ENCODE data around the gene KSR1. TPM values are rescaled to one million over a fixed set of nuclear protein-coding genes. Genes with fewer than 3 reads are reported as not detected.

Gene KSR1
- total RNA-seq, 1 experiment from 2014 or later = 88.9 TPM

DNA sequence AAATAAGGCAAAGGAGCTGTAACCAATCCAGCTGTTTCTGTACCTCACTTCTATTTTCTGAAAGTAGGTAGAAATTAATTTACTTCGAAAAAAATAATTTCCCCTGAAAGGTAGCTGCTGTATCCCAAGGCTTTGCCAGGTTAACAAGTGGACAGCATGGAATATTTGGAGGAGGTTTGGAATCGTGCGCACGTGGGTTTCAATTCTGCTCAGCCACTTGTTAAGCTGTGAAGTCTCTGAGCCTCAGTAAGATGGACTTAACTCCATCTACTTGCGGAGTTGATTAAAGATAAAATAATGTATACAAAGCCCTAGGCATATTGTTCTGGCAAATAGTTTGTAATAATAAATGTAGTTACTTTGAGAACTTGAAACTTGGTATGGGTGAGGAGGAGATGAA is 117.3 kb downstream of the KSR1 start:
- Histone ChIP-seq H3K36me3 (ENCODE audit: control insufficient read depth, insufficient read depth, low read length) (no peaks in the 10 kb centered on the region), H3K9me3 (no peaks in the 10 kb centered on the region), H3K4me3 (ENCODE audit: low read depth, low read length) (no peak overlapping the region), H3K27me3 (replicated peaks; ENCODE audit: control insufficient read depth, insufficient read depth, low read length) (no peaks in the 10 kb centered on the region), H3K4me1 (peaks cover 86% of the 10 kb centered on the region)
- no peaks in the 10 kb centered on the region for H3K27me3 Mint-ChIP-seq (ENCODE audit: insufficient read depth, unreplicated experiment)
- TF ChIP-seq, protein P1, sequence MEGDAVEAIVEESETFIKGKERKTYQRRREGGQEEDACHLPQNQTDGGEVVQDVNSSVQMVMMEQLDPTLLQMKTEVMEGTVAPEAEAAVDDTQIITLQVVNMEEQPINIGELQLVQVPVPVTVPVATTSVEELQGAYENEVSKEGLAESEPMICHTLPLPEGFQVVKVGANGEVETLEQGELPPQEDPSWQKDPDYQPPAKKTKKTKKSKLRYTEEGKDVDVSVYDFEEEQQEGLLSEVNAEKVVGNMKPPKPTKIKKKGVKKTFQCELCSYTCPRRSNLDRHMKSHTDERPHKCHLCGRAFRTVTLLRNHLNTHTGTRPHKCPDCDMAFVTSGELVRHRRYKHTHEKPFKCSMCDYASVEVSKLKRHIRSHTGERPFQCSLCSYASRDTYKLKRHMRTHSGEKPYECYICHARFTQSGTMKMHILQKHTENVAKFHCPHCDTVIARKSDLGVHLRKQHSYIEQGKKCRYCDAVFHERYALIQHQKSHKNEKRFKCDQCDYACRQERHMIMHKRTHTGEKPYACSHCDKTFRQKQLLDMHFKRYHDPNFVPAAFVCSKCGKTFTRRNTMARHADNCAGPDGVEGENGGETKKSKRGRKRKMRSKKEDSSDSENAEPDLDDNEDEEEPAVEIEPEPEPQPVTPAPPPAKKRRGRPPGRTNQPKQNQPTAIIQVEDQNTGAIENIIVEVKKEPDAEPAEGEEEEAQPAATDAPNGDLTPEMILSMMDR (IDR thresholded peaks at IDR 0.05; ENCODE audit: insufficient read depth in 1 of 2, low read depth in 1 of 2, low read length in 1 of 2, severe bottlenecking in 1 of 2, unreplicated experiment in 1 of 2) = no peak
- POLR2A ChIA-PET = no interaction called here
- no TSS peak for BruUV-seq (replicated peaks)
- H3K36me3 Mint-ChIP-seq (ENCODE audit: insufficient read depth, unreplicated experiment) = peaks cover 15% of the 10 kb centered on the region
- H3K27ac Mint-ChIP-seq (ENCODE audit: unreplicated experiment) = peak overlapping the region; percentile 54
- no peak for DNase-seq
- intact Hi-C loops (cut with micrococcal nuclease; ENCODE audit: unreplicated experiment) = loop anchor here (5.0 kb wide), 1 partner anchor 36 kb away; no protein-coding TSS in a partner anchor
- peaks cover 76% of the 10 kb centered on the region for H3K4me1 Mint-ChIP-seq (ENCODE audit: low read depth, unreplicated experiment)
- CTCF ChIA-PET = interaction anchor here (0.6 to 1.3 kb wide), 2 partner anchors 10 to 79 kb away, joined by 4 read pairs; no protein-coding TSS in a partner anchor
- no peaks in the 10 kb centered on the region for H3K9me3 Mint-ChIP-seq (ENCODE audit: unreplicated experiment)
- no peak overlapping the region for H3K4me3 Mint-ChIP-seq (ENCODE audit: unreplicated experiment)

DNA sequence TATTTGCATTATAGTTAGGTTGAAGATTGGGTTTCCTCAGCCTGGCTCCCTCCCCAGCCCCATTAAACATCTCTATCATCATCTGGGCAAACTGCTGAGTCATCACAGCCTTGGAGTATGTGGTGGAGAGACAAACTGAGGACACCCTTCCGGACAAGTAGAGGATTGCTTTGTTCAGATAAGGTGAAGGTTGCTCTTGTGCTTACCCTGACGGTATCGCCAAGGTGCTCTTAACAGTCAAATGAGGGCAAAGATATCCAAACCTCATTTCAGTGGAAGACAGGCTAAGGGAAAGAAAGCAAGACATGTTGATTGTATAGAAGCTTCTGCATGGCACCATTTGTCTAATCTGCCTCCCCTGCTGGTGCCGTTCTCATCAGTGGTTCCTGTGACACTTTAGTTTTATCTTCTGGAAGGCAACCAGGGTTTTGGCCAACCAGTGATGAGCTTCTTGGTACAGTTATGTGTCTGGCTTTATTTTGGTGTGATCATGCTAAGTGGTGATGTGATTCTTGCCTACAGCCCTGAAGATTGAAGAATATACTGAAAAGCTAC is 117.8 kb downstream of the KSR1 start:
- no TSS peak for BruUV-seq (replicated peaks)
- H3K36me3 ChIP-seq (ENCODE audit: control insufficient read depth, insufficient read depth, low read length) = no peaks in the 10 kb centered on the region
- Mint-ChIP-seq H3K4me3 (ENCODE audit: unreplicated experiment) (no peak overlapping the region), H3K36me3 (ENCODE audit: insufficient read depth, unreplicated experiment) (peaks cover 15% of the 10 kb centered on the region), H3K4me1 (ENCODE audit: low read depth, unreplicated experiment) (peaks cover 76% of the 10 kb centered on the region), H3K27ac (ENCODE audit: unreplicated experiment) (peak overlapping the region; percentile 54), H3K27me3 (ENCODE audit: insufficient read depth, unreplicated experiment) (no peaks in the 10 kb centered on the region), H3K9me3 (ENCODE audit: unreplicated experiment) (no peaks in the 10 kb centered on the region)
- no peaks in the 10 kb centered on the region for H3K27me3 ChIP-seq (replicated peaks; ENCODE audit: control insufficient read depth, insufficient read depth, low read length)
- H3K4me1 ChIP-seq = peaks cover 86% of the 10 kb centered on the region
- no peak overlapping the region for H3K4me3 ChIP-seq (ENCODE audit: low read depth, low read length)
- no peak for DNase-seq
- ChIA-PET CTCF (interaction anchor here (1.3 kb wide), 1 partner anchor 11 kb away, joined by 4 read pairs; no protein-coding TSS in a partner anchor), POLR2A (no interaction called here)
- intact Hi-C loops (cut with micrococcal nuclease; ENCODE audit: unreplicated experiment) = loop anchor here (1.0 to 5.0 kb wide), 2 partner anchors 13 to 37 kb away; no protein-coding TSS in a partner anchor
- H3K9me3 ChIP-seq = no peaks in the 10 kb centered on the region
- TF ChIP-seq, protein P1 (IDR thresholded peaks at IDR 0.05; ENCODE audit: insufficient read depth in 1 of 2, low read depth in 1 of 2, low read length in 1 of 2, severe bottlenecking in 1 of 2, unreplicated experiment in 1 of 2) = no peak

DNA sequence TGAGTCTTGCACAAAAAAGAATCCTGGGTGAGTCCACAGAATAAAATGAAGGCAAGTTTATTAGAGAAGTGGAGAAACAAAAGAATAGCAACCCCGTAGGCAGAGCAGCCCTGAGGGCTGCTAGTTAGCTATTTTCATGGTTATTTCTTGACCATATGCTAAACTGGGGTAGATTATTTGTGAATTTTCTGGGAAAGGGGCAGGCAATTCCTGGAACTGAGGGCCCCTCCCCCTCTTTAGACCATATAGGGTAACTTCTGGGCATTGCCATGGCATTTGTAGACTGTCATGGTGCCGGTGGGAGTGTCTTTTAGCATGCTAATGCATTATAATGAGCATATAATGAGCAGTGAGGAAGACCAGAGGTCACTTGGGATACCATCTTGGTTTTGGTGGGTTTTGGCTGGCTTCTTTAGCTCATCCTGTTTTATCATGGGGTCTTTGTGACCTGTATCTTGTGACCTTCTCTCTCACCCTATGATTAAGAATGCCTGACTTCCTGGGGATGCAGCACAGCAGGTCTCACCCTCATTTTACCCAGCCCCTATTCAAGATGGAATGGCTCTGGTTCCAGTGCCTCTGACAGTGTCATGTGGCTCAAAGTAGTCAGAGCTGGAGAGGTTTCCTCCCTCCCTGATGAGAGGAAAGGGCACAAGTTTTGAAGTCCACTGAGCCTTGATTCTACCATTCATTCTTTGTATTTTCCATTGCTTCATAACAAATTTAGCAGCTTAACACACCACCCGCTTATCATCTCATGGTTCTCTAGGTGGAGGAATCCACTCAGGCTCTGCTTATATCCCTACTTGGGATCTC is 119.1 kb downstream of the KSR1 start:
- CTCF ChIA-PET = interaction anchor here (1.1 kb wide), 1 partner anchor 11 kb away, joined by 5 read pairs; no protein-coding TSS in a partner anchor
- TF ChIP-seq, protein P1 (IDR thresholded peaks at IDR 0.05; ENCODE audit: insufficient read depth in 1 of 2, low read depth in 1 of 2, low read length in 1 of 2, severe bottlenecking in 1 of 2, unreplicated experiment in 1 of 2) = no peak
- no TSS peak for BruUV-seq (replicated peaks)
- Mint-ChIP-seq H3K36me3 (ENCODE audit: insufficient read depth, unreplicated experiment) (peaks cover 10% of the 10 kb centered on the region), H3K27me3 (ENCODE audit: insufficient read depth, unreplicated experiment) (no peaks in the 10 kb centered on the region), H3K4me1 (ENCODE audit: low read depth, unreplicated experiment) (peaks cover 71% of the 10 kb centered on the region), H3K9me3 (ENCODE audit: unreplicated experiment) (no peaks in the 10 kb centered on the region), H3K4me3 (ENCODE audit: unreplicated experiment) (no peak overlapping the region), H3K27ac (ENCODE audit: unreplicated experiment) (peak overlapping the region; percentile 89)
- intact Hi-C loops (cut with micrococcal nuclease; ENCODE audit: unreplicated experiment) = no loop called here
- H3K4me1 ChIP-seq = peaks cover 82% of the 10 kb centered on the region
- no peak overlapping the region for H3K4me3 ChIP-seq (ENCODE audit: low read depth, low read length)
- DNase-seq = no peak
- H3K9me3 ChIP-seq = no peaks in the 10 kb centered on the region
- POLR2A ChIA-PET = no interaction called here
- no peaks in the 10 kb centered on the region for H3K36me3 ChIP-seq (ENCODE audit: control insufficient read depth, insufficient read depth, low read length)
- H3K27me3 ChIP-seq (replicated peaks; ENCODE audit: control insufficient read depth, insufficient read depth, low read length) = no peaks in the 10 kb centered on the region

All from Caco-2 (cell line).